Measurements from ENCODE around the gene CUBN. TPM values are rescaled to one million over a fixed set of nuclear protein-coding genes. Genes with fewer than 3 reads are reported as not detected.

The CUBN gene
- total RNA-seq, 1 donor from 2014 or later = 2.7 TPM

GRCh38 chr10:16789765-16790164, 339.8 kb downstream of the CUBN start:
- peaks cover 5% of the 10 kb centered on the region for H3K4me1 ChIP-seq (ENCODE audit: insufficient read depth, low read length)
- no peaks in the 10 kb centered on the region for H3K9me3 ChIP-seq (ENCODE audit: insufficient read depth, low read depth, low read length)
- H3K4me2 ChIP-seq (ENCODE audit: low read length) = peak overlapping the region; percentile 15
- TF ChIP-seq CTCF (IDR thresholded peaks at IDR 0.05; ENCODE audit: insufficient read depth, low read depth, low read length) (no peak), EZH2 (IDR thresholded peaks at IDR 0.05; ENCODE audit: insufficient read depth, low read length) (no peak)
- Mint-ChIP-seq H3K36me3 (ENCODE audit: low read depth, unreplicated experiment) (peaks cover 28% of the 10 kb centered on the region), H3K4me3 (ENCODE audit: unreplicated experiment) (no peak overlapping the region), H3K27ac (ENCODE audit: unreplicated experiment) (no peak overlapping the region), H3K9me3 (ENCODE audit: unreplicated experiment) (no peaks in the 10 kb centered on the region), H3K4me1 (ENCODE audit: low read depth, unreplicated experiment) (peaks cover 31% of the 10 kb centered on the region), H3K27me3 (ENCODE audit: low read depth, unreplicated experiment) (no peaks in the 10 kb centered on the region)
- H3K27me3 ChIP-seq (ENCODE audit: insufficient read depth, low read length) = no peaks in the 10 kb centered on the region
- FAIRE-seq (no peak), DNase-seq (ENCODE audit: low read depth) (no peak)
- no peak overlapping the region for H3K9ac ChIP-seq (ENCODE audit: low read length)
- no peak overlapping the region for H2AFZ ChIP-seq (ENCODE audit: low read depth, low read length)
- H3K79me2 ChIP-seq (ENCODE audit: insufficient read depth, low read length) = peaks cover 95% of the 10 kb centered on the region
- peaks cover 91% of the 10 kb centered on the region for H4K20me1 ChIP-seq (ENCODE audit: insufficient read depth, low read length)
- H3K4me3 ChIP-seq (ENCODE audit: insufficient read depth, low read depth, low read length) = no peak overlapping the region
- no peak overlapping the region for H3K27ac ChIP-seq (ENCODE audit: low read depth, low read length)
- no peaks in the 10 kb centered on the region for H3K36me3 ChIP-seq (ENCODE audit: insufficient read depth, low read length)

GRCh38 chr10:16789261-16789660, 340.4 kb downstream of the CUBN start:
- peaks cover 91% of the 10 kb centered on the region for H4K20me1 ChIP-seq (ENCODE audit: insufficient read depth, low read length)
- H3K4me3 ChIP-seq (ENCODE audit: insufficient read depth, low read depth, low read length) = no peak overlapping the region
- H3K9me3 ChIP-seq (ENCODE audit: insufficient read depth, low read depth, low read length) = no peaks in the 10 kb centered on the region
- H2AFZ ChIP-seq (ENCODE audit: low read depth, low read length) = no peak overlapping the region
- TF ChIP-seq CTCF (IDR thresholded peaks at IDR 0.05; ENCODE audit: insufficient read depth, low read depth, low read length) = no peak
- no peak for TF ChIP-seq EZH2 (IDR thresholded peaks at IDR 0.05; ENCODE audit: insufficient read depth, low read length)
- H3K79me2 ChIP-seq (ENCODE audit: insufficient read depth, low read length) = peaks cover 95% of the 10 kb centered on the region
- Mint-ChIP-seq H3K27ac (ENCODE audit: unreplicated experiment) (peak overlapping the region; percentile 56), H3K36me3 (ENCODE audit: low read depth, unreplicated experiment) (peaks cover 29% of the 10 kb centered on the region), H3K27me3 (ENCODE audit: low read depth, unreplicated experiment) (no peaks in the 10 kb centered on the region), H3K4me3 (ENCODE audit: unreplicated experiment) (no peak overlapping the region), H3K9me3 (ENCODE audit: unreplicated experiment) (no peaks in the 10 kb centered on the region), H3K4me1 (ENCODE audit: low read depth, unreplicated experiment) (peaks cover 31% of the 10 kb centered on the region)
- no peaks in the 10 kb centered on the region for H3K27me3 ChIP-seq (ENCODE audit: insufficient read depth, low read length)
- no peak for FAIRE-seq
- peaks cover 5% of the 10 kb centered on the region for H3K4me1 ChIP-seq (ENCODE audit: insufficient read depth, low read length)
- no peaks in the 10 kb centered on the region for H3K36me3 ChIP-seq (ENCODE audit: insufficient read depth, low read length)
- peak; percentile 12 for DNase-seq (ENCODE audit: low read depth)
- no peak overlapping the region for H3K9ac ChIP-seq (ENCODE audit: low read length)
- H3K4me2 ChIP-seq (ENCODE audit: low read length) = peak overlapping the region; percentile 15
- no peak overlapping the region for H3K27ac ChIP-seq (ENCODE audit: low read depth, low read length)

- H3K4me3 ChIP-seq (ENCODE audit: insufficient read depth, low read depth, low read length) = no peak overlapping the region
- Mint-ChIP-seq H3K27me3 (ENCODE audit: low read depth, unreplicated experiment) (no peaks in the 10 kb centered on the region), H3K9me3 (ENCODE audit: unreplicated experiment) (no peaks in the 10 kb centered on the region), H3K27ac (ENCODE audit: unreplicated experiment) (no peak overlapping the region), H3K36me3 (ENCODE audit: low read depth, unreplicated experiment) (peaks cover 32% of the 10 kb centered on the region), H3K4me1 (ENCODE audit: low read depth, unreplicated experiment) (peaks cover 31% of the 10 kb centered on the region), H3K4me3 (ENCODE audit: unreplicated experiment) (no peak overlapping the region)
- H2AFZ ChIP-seq (ENCODE audit: low read depth, low read length) = no peak overlapping the region
- H3K27me3 ChIP-seq (ENCODE audit: insufficient read depth, low read length) = no peaks in the 10 kb centered on the region
- peaks cover 91% of the 10 kb centered on the region for H4K20me1 ChIP-seq (ENCODE audit: insufficient read depth, low read length)
- peaks cover 5% of the 10 kb centered on the region for H3K4me1 ChIP-seq (ENCODE audit: insufficient read depth, low read length)
- no peaks in the 10 kb centered on the region for H3K36me3 ChIP-seq (ENCODE audit: insufficient read depth, low read length)
- H3K27ac ChIP-seq (ENCODE audit: low read depth, low read length) = no peak overlapping the region
- peaks cover 95% of the 10 kb centered on the region for H3K79me2 ChIP-seq (ENCODE audit: insufficient read depth, low read length)
- FAIRE-seq (no peak), DNase-seq (ENCODE audit: low read depth) (no peak)
- H3K9me3 ChIP-seq (ENCODE audit: insufficient read depth, low read depth, low read length) = no peaks in the 10 kb centered on the region
- H3K4me2 ChIP-seq (ENCODE audit: low read length) = peak overlapping the region; percentile 15
- TF ChIP-seq CTCF (IDR thresholded peaks at IDR 0.05; ENCODE audit: insufficient read depth, low read depth, low read length) (no peak), EZH2 (IDR thresholded peaks at IDR 0.05; ENCODE audit: insufficient read depth, low read length) (no peak)
- H3K9ac ChIP-seq (ENCODE audit: low read length) = no peak overlapping the region
Observed at GRCh38 chr10:16788778-16789177, 340.8 kb downstream of the CUBN start.

All from astrocyte (in vitro differentiated cells and primary cell).